IPS-18a (cell line): Measurements from ENCODE around the gene LAT.
"Not testable (repeated sequence)": the region's sequence is repeated elsewhere in the genome, so short reads cannot be mapped to it uniquely, and the experiment has no call there.

Experiments used
- H3K27ac ChIP-seq: one replicate; pipeline ENCODE4 v1.5.1; 2013; ENCODE audit warnings: low read length
- H3K27me3 ChIP-seq: one replicate; pipeline ENCODE4 v1.6.1; 2013; ENCODE audit warnings: mild to moderate bottlenecking, low read length; ENCODE audit not compliant: control insufficient read depth, insufficient read depth
- H3K36me3 ChIP-seq: one replicate; pipeline ENCODE4 v1.6.1; 2013; ENCODE audit warnings: low read depth, low read length; ENCODE audit not compliant: control insufficient read depth
- H3K4me1 ChIP-seq: one replicate; pipeline ENCODE4 v1.6.1; 2013; ENCODE audit warnings: low read depth, low read length; ENCODE audit not compliant: control insufficient read depth
- H3K4me3 ChIP-seq: one replicate; pipeline ENCODE4 v1.5.1; 2013; ENCODE audit warnings: low read length
- H3K9ac ChIP-seq: one replicate; pipeline ENCODE4 v1.6.1; 2013; ENCODE audit warnings: mild to moderate bottlenecking, low read length, moderate library complexity
- H3K9me3 ChIP-seq: one replicate; pipeline ENCODE4 v1.6.1; 2013; ENCODE audit warnings: low read depth, low read length; ENCODE audit not compliant: control insufficient read depth

The LAT gene

DNA sequence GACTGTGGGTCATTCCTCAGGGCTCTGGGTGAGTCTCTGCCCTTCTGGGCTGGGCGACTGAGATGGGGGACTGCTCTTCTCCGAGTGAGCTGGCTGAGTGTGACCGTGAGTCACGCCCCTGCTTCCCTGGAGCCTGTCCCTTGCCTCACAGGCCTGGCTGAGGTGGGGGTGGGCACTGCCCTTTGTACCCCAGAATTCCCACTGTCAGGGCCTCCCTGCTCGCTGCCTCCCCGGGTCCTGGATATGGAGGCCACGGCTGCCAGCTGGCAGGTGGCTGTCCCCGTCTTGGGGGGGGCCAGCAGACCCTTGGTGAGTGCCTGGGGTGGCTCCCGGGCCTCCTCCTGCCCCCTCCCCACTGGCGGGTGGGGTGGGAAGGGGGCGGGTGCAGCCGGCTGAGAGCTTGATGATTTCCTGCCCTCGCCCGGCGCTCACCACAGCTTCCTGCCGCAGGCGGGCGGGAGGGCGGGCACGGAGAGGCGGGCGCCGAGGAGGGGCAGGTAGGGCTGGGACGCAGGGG lies at the start of gene LAT:
LAT (plus strand) TSS at position 434 of the 517 bp plus-strand sequence. CDS start 366 bp downstream, outside the sequence.
- no peaks in the 10 kb centered on the region for H3K27me3 ChIP-seq
- H3K4me1 ChIP-seq, result no peaks in the 10 kb centered on the region
- H3K27ac ChIP-seq, result no peak within 1 kb of the TSS
- H3K36me3 ChIP-seq, result peaks cover 12% of the 10 kb centered on the region
- H3K4me3 ChIP-seq, result no peak within 1 kb of the TSS
- no peaks in the 10 kb centered on the region for H3K9me3 ChIP-seq
- H3K9ac ChIP-seq, result no peak within 1 kb of the TSS

- no peak overlapping the region for H3K27ac ChIP-seq
- H3K4me3 ChIP-seq, result no peak overlapping the region
- H3K9ac ChIP-seq, result no peak overlapping the region
- H3K9me3 ChIP-seq, result no peaks in the 10 kb centered on the region
- H3K27me3 ChIP-seq, result no peaks in the 10 kb centered on the region
- no peaks in the 10 kb centered on the region for H3K4me1 ChIP-seq
- H3K36me3 ChIP-seq, result no peaks in the 10 kb centered on the region
Measured at GRCh38 chr16:28935346-28935745, 49.5 kb upstream of the LAT start.

GRCh38 chr16:28935924-28936783 lies 48.7 kb upstream of the LAT start:
- H3K36me3 ChIP-seq, result no peaks in the 10 kb centered on the region
- no peaks in the 10 kb centered on the region for H3K9me3 ChIP-seq
- no peak overlapping the region for H3K27ac ChIP-seq
- H3K4me3 ChIP-seq, result peak overlapping the region; percentile 41
- no peaks in the 10 kb centered on the region for H3K4me1 ChIP-seq
- no peak overlapping the region for H3K9ac ChIP-seq
- no peaks in the 10 kb centered on the region for H3K27me3 ChIP-seq

DNA sequence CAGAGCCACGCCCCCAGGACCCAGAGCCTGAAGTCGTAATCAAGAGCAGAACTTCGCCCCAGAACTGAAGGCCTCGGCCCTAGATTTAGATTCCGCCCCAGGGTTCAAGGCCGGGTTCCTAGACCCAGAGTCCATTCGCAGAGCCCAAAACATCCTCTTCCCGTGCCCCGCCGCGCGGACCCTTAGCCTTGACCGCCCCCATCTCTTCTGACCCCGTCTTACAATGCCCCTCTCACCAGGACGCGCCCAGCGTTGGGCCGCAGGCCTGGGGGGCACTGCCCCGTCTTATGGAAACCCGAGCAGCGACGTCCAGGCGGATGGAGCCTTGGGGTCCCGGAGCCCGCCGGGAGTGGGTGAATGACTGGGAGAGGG lies 48.1 kb upstream of the LAT start:
- Histone ChIP-seq H3K27ac (no peak overlapping the region), H3K36me3 (no peaks in the 10 kb centered on the region), H3K4me3 (no peak overlapping the region), H3K9ac (no peak overlapping the region), H3K4me1 (no peaks in the 10 kb centered on the region), H3K27me3 (no peaks in the 10 kb centered on the region), H3K9me3 (no peaks in the 10 kb centered on the region)

GRCh38 chr16:28937222-28937876 lies 47.5 kb upstream of the LAT start:
- Histone ChIP-seq H3K4me3 (no peak overlapping the region), H3K36me3 (no peaks in the 10 kb centered on the region), H3K9ac (no peak overlapping the region), H3K9me3 (no peaks in the 10 kb centered on the region), H3K27ac (no peak overlapping the region), H3K27me3 (no peaks in the 10 kb centered on the region), H3K4me1 (no peaks in the 10 kb centered on the region)

DNA sequence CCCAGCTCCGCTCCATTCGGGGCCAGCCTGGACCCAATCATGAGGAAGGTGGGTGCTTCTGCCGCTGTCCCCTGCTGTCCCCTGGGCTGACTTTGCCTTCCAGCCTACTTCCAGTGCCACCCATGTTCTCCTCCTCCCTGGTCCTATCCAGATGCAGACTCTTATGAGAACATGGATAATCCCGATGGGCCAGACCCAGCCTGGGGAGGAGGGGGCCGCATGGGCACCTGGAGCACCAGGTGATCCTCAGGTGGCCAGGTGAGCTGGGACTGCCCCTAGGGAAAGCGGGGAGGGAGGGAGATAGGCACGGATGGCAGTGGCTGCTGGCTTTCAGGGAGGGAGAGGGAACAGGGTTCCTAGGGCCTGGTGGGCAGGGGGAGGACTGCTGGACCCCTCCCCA lies 46.1 kb upstream of the LAT start:
- Histone ChIP-seq H3K36me3 (no peaks in the 10 kb centered on the region), H3K27ac (no peak overlapping the region), H3K4me1 (no peaks in the 10 kb centered on the region), H3K4me3 (no peak overlapping the region), H3K9ac (no peak overlapping the region), H3K27me3 (no peaks in the 10 kb centered on the region), H3K9me3 (no peaks in the 10 kb centered on the region)

GRCh38 chr16:28939825-28940224 lies 45.0 kb upstream of the LAT start:
- not testable (repeated sequence) for H3K9ac ChIP-seq, H3K27ac ChIP-seq, H3K4me3 ChIP-seq, H3K4me1 ChIP-seq, H3K9me3 ChIP-seq, H3K27me3 ChIP-seq, H3K36me3 ChIP-seq

- H3K9me3 ChIP-seq, result no peaks in the 10 kb centered on the region
- H3K36me3 ChIP-seq, result no peaks in the 10 kb centered on the region
- no peak overlapping the region for H3K4me3 ChIP-seq
- H3K27me3 ChIP-seq, result no peaks in the 10 kb centered on the region
- no peak overlapping the region for H3K9ac ChIP-seq
- H3K4me1 ChIP-seq, result no peaks in the 10 kb centered on the region
- no peak overlapping the region for H3K27ac ChIP-seq
Measured at GRCh38 chr16:28943281-28943680, 41.6 kb upstream of the LAT start.

GRCh38 chr16:28946681-28947080 lies 38.2 kb upstream of the LAT start:
- H3K9ac ChIP-seq, result no peak overlapping the region
- no peaks in the 10 kb centered on the region for H3K27me3 ChIP-seq
- no peak overlapping the region for H3K4me3 ChIP-seq
- no peaks in the 10 kb centered on the region for H3K36me3 ChIP-seq
- H3K27ac ChIP-seq, result no peak overlapping the region
- no peaks in the 10 kb centered on the region for H3K4me1 ChIP-seq
- no peaks in the 10 kb centered on the region for H3K9me3 ChIP-seq

- Histone ChIP-seq H3K27ac (no peak within 1 kb of the TSS), H3K27me3 (no peaks in the 10 kb centered on the region), H3K9ac (peak within 1 kb of the TSS; percentile 81), H3K4me3 (peak within 1 kb of the TSS; percentile 92), H3K36me3 (peaks cover 22% of the 10 kb centered on the region), H3K9me3 (no peaks in the 10 kb centered on the region), H3K4me1 (peaks cover 4% of the 10 kb centered on the region)
Measured at GRCh38 chr16:28950648-28951409, 34.0 kb upstream of the LAT start, which contains the start of gene NFATC2IP. Gene NFATC2IP (plus strand): TSS chr16:28950937. CDS start chr16:28951012, 75 bp downstream.

GRCh38 chr16:28951410-28951943 lies 33.4 kb upstream of the LAT start:
- Histone ChIP-seq H3K36me3 (peaks cover 27% of the 10 kb centered on the region), H3K4me3 (peak overlapping the region; percentile 92), H3K9ac (peak overlapping the region; percentile 81), H3K27ac (no peak overlapping the region), H3K27me3 (no peaks in the 10 kb centered on the region), H3K9me3 (no peaks in the 10 kb centered on the region), H3K4me1 (peaks cover 4% of the 10 kb centered on the region)
